Measurements from ENCODE around the gene WASL. TPM values are rescaled to one million over a fixed set of nuclear protein-coding genes. Genes with fewer than 3 reads are reported as not detected.

Gene WASL
- total RNA-seq, 1 experiment from 2014 or later, result 10.7 TPM

Other genes with a start within 250 kb of the WASL start
- 0.08 TPM in 1 of 2 replicates, not detected in the other for gene IQUB, start 214.4 kb downstream of the WASL start, total RNA-seq (2014; rRNA removed; shearing (Covaris generic))
- 57.9 and 75.6 TPM in 2 replicates for gene NDUFA5, start 191.2 kb downstream of the WASL start, total RNA-seq (2014; rRNA removed; shearing (Covaris generic))
- 1.0 and 1.4 TPM in 2 replicates for gene ASB15, start 147.2 kb downstream of the WASL start, total RNA-seq (2014; rRNA removed; shearing (Covaris generic))
- gene LMOD2, start 93.1 kb downstream of the WASL start, total RNA-seq (2014; rRNA removed; shearing (Covaris generic)), result not detected in 2 replicates
- not detected in 2 replicates for gene HYAL4, start 96.2 kb upstream of the WASL start, total RNA-seq (2014; rRNA removed; shearing (Covaris generic))
- gene SPAM1, start 176.2 kb upstream of the WASL start, total RNA-seq (2014; rRNA removed; shearing (Covaris generic)), result not detected in 2 replicates